UCSD-AML1 (cell line): ENCODE results near the gene FKBP5.
A peak's percentile ranks its signal among the peaks of the same experiment; 100 is the strongest.
"Not testable (repeated sequence)": the region's sequence is repeated elsewhere in the genome, so short reads cannot be mapped to it uniquely, and the experiment has no call there.

Experiments used
- DNase-seq: peaks from one replicate; lab custom pipeline; 2025; ENCODE audit not compliant: unreplicated experiment; lab: John Stamatoyannopoulos, UW

The FKBP5 gene

DNA sequence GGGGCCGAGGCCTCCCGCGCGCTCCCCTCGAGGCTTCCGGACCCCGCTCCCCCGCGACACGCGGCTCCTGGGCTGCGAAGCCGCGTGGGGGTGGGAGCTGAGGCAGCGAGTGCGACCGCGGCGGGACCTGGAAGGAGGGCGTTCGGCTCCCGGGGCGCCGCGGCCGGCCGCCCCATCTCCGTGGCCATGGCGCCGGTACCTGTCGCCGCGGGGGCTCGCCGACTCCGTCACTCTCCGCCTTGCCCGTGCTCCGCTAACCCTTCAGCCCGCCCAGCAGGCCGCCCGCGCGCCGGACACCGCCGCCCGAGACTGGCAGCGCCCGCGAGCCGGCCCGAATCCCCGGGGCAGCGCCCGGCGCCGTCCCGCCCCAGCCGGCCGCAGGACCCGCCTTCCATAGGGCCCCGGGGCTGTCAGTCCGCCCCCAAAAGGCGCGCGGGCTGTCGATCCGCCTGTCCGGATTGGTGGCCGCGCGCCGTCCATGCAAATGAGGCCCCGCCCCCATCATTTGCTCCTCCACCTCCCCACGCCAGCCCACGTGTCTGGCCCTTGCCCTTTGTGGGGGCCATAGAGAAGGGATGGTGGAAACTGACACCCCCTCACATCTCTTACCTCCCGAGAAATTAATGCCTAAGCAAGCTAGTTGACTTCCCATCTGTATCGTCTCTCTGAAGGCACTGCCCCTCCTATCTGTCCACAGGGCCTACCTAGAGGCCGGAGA lies at the start of gene FKBP5:
FKBP5 (minus strand) TSS at position 311 of the 718 bp plus-strand sequence. CDS start 46,091 bp downstream, outside the sequence.
- DNase-seq, result peak; percentile 93

DNA sequence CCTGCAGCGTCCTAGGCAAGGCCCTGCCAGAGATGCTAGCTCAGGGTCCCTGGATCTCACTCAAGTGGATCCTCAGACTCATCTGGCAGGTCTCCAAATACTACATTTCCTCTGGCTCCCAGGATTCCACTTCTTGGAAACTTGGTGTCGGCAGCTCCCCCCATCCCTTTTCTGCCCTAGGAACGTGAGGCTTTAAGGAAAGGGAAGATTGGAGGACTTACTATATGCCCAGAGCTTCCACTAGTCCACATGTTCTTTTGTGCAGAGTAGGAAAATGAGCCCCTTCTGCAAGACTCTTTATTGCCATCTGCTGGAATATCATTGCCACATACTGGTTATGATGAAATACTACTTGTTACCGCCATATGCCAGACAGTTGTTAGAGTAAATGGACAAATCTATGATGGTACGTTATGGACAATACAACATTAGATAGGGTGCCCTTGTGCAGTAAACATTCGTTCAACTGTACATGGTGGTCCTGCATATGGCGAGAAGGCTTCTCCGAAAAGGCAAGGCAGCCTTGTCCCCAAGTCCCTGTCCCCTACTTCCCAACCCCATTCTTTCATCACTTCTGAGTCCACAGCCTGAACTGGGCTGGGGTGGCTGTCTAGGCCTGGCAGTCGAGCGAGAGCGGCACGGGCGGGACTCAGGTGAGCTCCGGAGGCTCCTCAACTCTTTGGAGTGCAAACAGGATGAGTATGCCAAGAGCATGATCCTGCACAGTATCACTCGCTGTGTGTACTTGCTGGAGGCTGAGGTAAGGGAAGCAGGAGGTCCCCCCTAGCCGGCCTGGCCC lies 48.9 kb upstream of the FKBP5 start:
- peak; percentile 31 for DNase-seq

DNA sequence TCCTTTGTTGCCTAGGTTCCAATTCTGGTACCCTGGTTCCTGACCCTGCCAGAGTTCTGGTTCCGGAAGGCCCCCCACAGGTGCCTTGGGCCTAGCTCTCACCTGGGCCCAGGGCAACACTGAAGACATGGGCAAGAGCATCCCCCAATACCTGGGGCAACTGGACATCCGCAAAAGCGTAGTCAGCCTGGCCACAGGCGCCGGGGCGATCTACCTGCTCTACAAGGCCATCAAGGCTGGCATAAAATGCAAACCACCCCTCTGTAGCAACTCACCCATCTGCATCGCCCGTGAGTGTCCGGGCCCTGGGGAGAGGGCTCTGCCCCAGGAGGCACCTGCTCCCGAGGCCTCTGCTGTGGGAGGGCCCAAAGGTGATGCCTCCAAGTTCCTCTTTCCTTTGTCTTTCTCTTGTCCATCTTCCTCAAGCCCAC lies 48.3 kb upstream of the FKBP5 start, which contains the start of gene ARMC12:
ARMC12 (plus strand) TSS at position 51 of the 431 bp plus-strand sequence; CDS start at position 128, 77 bp downstream.
- DNase-seq, result no peak

DNA sequence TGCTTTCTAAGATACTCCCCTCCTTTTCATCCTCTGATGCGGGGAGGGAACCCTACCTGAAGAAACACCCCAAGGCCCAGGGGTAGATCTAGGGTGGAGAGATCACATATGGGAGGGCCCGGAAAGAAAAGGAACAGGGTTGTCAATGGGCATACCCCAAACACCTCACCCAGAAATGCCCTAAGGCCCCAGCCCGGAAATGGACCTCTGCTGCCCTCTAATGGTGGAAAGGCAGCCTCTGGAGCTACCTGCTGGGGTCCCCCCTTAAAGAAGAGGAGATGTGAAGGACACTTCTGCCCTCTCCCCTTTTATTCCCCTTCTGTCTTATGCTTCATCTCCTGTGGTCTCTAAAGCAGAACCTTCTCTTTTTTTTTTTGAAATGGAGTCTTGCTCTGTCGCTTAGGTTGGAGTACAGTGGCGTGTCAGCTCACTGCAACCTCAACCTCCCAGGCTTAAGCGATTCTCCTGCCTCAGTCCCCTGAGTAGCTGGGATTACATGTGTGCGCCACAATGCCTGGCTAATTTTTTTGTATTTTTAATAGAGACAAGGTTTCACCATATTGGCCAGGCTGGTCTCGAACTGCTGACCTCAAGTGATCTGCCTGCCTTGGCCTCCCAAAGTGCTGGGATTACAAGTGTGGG lies 47.7 kb upstream of the FKBP5 start:
- DNase-seq, result peak; percentile 72

DNA sequence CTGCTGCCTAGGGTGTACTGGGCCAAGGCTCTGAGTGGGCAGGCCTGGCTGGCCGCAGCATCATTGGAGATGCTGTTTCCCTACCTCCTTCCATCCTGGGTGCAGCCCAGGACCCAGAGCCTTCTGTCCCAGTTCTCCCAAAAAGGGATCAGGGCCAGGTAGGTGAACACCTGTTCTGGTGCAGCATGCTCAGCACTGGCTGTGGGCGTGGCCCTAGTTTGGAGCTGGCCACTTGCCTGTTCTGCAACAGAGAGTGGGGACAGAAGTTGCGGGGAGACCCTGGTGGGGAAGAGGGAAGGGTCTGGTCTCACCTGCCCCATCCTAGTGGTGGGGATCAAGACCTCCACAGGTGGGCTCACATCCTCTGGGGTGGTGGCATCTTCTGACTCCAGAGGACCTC lies 46.7 kb upstream of the FKBP5 start:
- no peak for DNase-seq

DNA sequence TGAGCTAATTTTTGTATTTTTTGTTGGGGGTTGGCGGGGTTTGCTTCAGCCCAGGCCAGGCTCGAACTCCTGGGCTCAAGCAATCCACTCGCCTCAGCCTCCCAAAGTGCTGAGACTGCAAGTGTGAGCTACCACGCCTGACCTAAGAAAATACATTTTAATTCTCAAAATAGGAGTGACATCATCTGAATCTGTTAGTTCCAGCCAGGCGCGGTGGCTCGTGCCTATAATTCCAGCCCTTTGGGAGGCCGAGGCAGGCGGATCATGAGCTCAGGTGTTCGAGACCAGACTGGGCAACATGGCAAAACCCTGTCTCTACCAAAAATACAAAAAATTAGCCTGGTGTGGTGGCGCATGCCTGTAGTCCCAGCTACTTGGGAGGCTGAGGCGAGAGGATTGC lies 45.6 kb upstream of the FKBP5 start:
- not testable (repeated sequence) for DNase-seq

DNA sequence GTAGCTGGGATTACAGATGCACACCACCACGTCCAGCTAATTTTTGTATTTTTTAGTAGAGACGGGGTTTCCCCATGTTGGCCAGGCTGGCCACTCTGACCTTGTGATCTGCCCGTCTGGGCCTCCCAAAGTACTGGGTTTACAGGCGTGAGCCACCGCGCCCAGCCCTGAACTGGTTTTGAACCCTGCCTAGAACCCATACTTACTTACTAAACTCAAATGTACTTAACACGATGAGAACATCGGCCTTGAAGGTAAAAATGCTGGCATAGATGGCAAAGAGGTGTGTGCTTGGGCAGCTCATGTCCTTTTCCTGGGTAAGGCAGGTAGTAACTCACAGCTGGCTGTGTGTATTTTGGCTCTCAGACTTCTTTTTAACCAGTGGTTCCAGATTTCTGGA lies 44.9 kb upstream of the FKBP5 start:
- DNase-seq, result no peak

DNA sequence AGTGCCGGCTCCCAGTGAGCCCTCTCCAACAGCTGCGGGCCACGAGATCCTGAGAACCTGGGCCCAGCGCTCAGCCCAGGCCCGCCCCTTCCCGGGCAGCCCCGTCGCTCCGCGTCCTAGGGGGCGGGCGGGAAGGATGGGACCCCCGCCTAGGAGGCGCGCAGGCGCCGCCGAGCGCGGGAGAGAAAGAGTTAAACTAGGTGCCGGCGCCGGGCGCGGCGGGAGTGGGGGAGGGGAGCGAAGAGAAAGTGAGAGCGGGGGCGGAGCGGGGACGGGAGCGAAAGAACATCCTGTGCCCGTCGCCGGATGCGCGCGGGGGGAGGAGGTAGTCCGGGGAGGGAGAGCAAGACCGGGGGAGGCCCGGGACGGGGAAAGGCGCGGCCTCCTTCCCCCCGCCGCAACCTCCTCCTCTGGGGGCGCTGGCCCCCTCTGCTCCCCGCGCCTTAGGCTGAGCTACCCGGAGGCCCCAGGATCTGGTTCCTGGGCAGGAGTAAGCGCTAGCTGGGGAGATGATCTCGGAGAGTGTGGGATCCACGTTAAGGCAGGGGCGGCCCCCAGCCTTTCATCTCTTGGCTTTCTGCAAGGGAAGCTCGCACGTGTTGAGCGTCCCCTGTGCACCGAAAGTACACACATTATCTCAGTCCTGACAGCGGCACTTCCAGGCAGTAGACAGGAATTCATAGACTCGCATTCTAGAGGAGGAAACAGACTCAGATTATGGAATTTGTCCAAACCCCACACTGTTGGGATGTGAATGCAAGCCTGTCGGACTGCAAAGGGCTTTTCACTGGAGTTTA lies 43.2 kb upstream of the FKBP5 start:
- DNase-seq, result peak; percentile 90

DNA sequence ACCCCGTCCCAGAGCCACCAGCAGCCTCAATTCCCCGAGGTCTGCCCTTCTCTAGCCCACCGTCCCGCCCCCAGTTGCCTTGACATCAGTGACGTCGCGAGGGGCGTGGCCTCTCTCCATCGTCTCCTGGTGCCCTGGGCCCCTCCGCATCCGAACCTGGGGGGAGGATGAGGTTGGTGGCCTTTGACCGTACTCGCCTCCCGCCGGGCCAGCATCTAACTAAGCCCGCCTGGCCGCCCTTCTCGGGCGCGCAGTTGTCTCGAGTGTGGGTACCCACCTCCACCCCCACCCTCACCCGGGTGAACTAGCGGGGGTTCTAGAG lies 42.7 kb upstream of the FKBP5 start:
- DNase-seq, result peak; percentile 90

DNA sequence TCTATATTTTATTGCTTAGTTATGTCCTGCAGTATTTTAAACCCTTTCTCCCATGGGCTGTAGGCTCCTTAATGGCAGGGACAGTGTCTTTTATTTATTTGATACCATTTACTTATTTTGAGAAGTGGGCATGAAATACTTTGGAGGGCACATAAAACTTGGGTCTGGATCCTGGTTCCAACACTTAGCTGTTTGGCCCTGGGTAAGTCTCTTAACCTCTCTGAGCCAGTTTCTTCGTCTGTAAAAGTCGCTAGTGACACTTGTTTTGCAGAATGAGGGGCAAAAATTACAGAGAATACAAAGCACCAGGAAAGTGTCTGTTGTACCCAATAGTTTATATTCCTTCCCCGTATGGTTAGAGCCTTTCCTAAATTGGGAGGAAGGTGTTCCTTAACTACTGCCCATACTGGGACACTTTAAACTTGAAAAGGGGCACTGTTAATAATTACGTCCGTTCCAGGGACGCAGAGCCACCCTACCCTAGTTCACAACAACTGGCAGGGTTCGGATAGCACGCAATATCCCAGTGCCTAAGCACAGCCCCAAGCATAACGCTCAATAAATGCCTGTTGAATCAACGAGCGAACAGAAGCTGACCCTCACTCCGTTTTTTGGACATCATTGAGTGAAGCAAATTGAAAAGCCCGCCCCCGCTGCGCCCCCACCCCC lies 42.2 kb upstream of the FKBP5 start:
- DNase-seq, result no peak

DNA sequence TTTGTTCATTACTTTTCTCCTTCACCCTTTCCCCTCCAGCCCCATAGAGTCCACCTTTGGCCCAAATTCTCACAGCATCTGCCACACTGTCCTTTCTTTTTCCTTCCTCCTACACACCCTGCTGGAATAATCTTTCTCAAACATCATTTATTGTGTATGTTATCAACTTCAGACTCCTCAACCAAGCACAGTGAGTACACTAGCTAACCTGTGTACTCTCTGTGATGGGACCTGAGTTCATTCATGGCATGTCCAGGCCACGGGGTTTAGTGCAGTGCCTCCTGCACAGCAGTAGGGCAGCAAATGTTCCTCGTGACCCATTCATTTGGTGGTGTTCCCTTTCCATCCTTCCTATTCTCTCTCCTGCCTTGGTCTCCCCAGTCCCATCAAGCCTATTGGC lies 41.0 kb upstream of the FKBP5 start:
- DNase-seq, result no peak

DNA sequence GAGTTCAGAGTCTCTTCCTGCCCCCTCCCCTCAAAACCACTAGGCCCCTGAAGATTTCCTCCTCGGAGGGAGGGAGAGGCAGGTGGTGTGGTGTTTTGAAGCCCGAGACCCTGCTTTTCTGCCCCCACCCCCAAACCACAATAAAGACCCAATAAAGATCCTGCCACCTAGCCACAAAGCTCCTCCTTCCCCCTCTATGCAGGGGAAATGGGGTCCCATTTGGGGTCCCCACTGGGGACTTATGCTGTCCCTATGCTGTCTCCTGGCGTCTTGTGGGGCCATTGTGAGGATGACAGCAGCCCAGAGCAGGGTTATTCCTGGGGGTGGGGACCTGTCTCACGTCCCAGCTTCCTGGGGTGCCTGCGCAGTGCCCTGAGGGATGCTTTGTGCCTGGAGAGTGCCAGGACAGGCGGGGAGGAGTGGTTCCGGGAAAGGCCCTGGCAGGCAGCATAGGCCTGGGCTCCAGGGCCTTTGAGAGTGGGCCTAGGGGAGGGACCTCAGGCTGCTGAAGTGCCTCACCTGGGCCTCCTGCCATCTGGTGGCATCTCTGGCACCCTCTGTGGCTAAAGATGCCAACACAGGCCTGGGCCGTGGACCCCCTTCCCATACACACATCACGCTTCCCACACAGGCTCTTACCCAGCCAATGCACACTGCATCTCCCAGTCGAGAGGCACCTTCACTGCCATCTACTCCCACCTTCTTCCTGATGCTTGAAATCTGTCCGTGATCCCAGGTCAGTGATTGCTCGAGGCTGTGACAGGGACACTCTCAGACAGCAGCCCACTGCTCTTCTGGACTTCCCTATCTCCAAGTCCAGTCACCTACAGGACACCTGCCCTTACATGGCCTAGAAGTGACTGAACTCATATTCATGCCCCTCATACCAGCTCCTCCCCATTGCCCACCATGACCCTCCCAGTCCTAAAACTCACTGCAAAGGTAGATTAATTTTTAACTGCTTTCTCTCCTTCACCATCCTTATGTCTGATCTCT lies 40.3 kb upstream of the FKBP5 start:
- no peak for DNase-seq

DNA sequence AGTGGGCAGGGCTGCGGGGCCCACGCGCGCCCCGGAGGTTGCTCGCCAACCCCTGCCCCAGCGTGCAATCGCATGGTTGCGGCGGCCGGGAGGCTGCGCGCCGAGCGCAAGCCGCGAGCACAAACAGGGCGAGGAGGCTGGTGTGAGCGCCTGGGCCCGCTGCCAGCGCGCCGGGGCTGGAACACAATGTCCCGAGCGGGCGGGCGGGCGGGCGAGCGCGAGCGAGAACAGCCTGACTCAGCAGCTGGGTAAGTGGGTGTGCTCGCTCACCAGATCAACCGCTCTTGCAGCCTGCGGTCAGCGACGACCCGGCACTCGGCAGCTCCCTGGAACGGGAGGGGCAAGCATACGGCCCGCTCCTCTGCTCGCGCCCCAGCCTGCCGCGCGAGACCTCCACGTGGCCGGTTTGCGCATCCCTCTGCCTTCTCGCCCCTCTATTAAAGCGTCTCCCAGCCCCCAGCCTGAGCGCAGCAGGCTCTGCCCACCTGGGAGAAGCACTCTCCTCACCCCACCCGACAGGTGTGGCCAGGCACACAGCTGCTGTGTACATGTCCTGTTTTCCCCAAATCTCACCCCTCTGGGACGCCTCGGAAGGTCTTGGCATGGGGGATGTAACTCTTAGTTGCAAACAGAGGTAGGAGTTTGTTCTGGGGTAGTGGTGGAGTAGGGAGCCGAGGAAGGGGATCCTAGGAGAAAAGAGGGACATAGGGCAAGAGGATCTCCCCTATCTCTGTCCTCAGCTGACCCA lies 39.4 kb upstream of the FKBP5 start:
- DNase-seq, result peak; percentile 82

DNA sequence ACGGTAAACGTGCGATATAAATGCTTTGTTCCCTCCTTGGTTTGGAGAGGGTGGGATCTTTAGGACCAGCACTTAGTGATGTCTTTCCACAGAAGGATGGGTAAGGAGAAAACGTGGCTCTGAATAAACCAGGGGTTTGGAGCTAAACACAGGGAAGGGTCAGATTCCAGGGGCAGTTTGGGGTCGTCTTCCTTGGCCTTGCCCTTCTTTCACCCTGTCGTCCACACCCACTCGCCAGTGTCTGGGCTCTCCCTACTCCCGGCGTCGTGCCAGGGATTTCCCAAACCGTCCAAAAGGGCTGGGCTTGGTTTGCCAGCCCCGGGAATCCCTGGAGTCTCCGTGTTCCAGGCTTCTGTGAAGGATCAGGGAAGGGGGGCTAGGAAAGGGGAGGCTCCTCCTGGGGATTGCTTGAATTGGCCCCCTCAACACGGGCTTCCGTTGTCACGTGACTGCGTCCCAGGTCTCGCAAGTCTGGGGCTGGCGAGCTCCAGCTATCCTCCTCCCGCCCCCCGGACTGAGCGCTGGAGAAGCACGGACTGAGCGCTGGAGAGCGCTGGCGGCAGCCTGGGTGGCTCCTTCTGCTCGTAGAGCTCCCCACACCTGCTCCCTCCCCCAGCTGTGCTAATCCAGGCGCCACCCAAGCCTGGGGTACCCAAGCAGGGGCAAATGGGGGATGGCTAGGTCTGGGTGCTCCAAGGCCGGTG lies 38.7 kb upstream of the FKBP5 start:
- DNase-seq, result peak; percentile 70

DNA sequence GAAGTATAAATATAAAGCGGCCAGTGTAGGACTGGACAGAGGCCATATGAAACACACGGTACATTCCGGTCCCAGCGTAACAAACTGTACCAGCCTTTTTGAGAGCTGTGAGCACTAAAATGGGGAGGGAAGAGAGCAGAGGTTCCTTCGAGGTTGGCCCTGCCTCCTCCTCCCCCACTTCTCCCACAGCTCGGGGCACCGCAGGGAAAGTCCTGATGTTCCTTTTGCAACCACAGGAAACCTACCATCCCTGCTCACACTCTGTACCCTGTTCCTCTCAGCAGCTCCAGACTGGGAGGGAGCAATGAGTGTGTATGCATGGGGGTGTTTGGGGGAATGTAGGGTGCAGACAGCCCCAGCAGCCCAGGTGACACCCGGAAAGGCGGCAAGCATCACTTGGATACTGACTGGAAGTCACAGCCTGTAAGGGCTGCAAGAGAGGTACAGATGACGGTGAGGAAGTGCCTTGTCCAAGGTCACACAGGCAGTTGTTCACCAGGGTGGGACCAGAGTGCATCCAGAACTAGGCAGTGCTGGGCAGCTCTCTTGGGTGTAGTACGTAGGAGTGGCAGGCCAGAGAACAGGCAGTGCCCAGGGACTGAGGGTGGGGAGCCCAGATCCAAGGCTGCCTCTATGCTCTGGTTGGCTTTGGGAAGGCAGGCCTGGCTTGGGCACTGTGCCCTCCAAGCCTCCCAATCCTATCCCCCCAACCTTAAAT lies 37.2 kb upstream of the FKBP5 start:
- peak; percentile 64 for DNase-seq

DNA sequence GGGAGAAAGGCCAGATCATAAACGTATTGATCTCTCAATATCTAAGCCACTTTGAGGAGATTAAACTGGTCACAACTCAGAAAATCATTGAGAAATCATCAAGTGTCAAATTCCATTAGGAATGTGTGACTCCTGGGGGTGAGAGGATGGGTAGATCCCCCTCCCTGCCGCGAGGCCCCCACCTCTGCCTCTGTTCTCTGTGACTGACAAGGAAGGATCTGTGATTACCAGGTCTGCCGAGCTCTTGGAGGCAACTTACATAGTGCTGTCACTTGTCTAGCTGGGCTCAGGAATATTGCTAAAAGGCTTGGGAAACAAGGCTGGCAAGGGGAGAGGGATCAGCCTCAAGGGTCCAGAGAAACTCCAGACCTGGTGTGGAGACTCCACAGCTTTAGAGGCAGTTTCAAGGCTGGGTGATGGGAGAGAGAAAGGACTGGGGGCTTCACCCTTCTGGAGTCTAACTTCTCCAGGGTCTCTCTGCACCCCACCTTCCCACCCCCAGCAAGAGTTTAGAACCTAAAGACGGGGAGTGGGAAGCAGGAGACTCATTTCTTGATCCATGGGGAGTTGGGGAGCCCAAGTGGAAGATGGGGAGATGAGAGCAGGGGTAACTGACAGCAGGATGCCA lies 36.5 kb upstream of the FKBP5 start:
- no peak for DNase-seq

DNA sequence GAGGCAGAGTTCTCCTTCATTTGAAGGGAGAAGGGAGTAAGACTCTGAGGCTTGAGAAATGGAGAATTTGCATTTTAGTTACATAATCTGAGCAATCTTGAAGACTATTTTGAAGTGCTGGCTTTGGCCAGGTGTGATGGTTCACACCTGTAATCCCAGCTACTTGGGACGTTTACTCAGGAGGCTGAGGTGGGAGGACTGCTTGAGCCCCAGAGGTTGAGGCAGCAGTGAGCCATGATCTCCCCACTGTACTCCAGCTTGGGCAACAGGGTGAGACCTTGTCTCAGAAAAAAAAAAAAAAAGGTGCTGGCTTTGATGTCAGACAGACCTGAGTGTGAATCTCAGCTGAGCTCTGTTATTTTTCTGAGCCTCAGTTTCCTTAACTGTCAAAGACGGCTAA lies 35.8 kb upstream of the FKBP5 start:
- no peak for DNase-seq
